Medulla oblongata (tissue), 1 donor: ENCODE results near the gene VCAM1.
"Not testable (repeated sequence)": the region's sequence is repeated elsewhere in the genome, so short reads cannot be mapped to it uniquely, and the experiment has no call there.

Experiments used
- DNase-seq: peaks from one replicate; pipeline ENCODE4 v3.0.0-alpha.2; 2015; ENCODE audit errors: extremely low spot score

Gene VCAM1, protein sequence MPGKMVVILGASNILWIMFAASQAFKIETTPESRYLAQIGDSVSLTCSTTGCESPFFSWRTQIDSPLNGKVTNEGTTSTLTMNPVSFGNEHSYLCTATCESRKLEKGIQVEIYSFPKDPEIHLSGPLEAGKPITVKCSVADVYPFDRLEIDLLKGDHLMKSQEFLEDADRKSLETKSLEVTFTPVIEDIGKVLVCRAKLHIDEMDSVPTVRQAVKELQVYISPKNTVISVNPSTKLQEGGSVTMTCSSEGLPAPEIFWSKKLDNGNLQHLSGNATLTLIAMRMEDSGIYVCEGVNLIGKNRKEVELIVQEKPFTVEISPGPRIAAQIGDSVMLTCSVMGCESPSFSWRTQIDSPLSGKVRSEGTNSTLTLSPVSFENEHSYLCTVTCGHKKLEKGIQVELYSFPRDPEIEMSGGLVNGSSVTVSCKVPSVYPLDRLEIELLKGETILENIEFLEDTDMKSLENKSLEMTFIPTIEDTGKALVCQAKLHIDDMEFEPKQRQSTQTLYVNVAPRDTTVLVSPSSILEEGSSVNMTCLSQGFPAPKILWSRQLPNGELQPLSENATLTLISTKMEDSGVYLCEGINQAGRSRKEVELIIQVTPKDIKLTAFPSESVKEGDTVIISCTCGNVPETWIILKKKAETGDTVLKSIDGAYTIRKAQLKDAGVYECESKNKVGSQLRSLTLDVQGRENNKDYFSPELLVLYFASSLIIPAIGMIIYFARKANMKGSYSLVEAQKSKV

DNA sequence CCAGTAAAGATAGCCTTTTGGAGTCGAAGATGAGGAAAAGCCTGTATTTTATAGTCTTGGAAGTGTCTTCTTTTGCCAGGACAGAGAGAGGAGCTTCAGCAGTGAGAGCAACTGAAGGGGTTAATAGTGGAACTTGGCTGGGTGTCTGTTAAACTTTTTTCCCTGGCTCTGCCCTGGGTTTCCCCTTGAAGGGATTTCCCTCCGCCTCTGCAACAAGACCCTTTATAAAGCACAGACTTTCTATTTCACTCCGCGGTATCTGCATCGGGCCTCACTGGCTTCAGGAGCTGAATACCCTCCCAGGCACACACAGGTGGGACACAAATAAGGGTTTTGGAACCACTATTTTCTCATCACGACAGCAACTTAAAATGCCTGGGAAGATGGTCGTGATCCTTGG lies at the start of gene VCAM1:
Gene VCAM1, plus strand, starts transcription at position 253 of the 400 bp plus-strand sequence. Its CDS starts 119 bp downstream, at position 372.
- no peak for DNase-seq

DNA sequence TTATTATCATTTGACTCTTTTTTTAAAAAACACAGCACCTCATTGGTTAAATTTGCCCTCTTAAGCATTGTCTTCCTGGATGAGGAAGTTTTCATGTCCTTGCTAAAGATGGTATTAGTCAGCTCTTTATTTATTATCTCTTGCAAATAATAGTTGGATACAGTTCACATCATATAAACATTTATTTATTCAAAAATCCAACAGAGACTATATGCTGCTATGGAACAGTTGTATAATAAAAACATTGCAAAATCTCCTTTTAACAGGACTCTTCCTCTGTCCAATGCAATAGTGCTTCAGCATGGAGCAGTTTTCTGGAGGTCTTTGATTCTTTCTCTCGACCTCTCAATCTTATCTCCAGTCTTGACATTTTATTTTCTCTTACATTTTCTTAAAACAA lies 49.5 kb upstream of the VCAM1 start:
- DNase-seq: no peak

DNA sequence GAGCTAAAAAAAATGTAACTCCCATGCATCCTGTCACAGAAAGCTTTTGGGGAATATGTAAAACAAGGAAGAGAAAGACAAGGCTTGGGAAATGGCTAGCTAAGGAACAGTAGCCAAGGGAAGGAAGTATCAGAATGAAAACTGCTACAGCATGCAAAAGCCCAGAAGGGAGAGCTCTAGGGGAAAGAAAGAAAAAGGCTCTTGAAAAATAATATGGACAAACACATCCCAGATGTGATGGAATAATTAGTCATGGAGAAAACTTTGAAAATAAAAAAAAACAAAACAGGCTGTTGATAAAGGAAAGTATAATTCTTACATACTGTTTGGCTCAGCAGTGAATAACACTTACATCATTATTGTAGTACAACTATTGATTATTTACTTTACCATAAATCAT lies 47.9 kb upstream of the VCAM1 start:
- DNase-seq: no peak

DNA sequence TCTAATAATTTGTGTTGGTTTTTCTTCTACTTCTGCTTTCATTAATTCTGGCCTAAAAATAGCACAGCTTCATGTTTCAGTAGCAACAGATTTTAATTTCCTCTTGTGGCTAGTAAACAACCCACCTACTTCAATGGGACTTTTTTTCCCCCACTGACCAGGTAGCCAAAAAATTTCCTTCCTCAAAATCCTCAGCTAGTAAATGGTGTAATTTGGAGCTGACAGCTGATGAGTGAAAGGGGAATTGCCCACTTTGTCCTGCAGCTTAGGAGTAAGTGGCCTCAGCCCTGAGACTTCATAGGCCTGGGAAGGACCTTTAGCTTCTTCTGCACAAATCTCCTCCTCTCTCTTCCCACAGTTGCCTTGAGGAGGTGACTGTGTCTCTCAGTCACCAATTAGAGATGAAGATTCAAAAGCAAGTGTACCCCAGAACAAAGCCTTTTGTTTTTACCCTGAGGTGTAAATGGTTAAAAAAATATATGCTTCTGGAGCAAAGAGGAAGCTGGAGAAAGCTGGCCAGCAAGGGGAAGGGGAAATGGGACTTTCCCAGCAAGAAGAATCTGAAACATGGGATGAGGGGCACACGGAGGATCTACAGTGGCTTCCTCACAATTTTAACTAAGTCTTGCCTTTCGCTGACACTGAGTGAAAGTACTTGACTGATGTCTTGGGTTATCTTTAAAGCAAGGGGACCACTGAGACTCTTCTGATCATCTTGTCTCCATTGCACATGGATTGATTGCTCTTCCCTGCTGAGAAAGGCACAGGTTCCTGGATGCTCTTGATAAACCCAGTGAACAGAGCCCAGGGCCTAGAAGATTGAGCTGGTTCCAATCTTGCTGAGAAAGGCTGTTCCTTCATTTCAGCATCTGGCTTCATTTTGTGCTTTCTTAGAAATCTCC lies 35.8 kb upstream of the VCAM1 start:
- DNase-seq: no peak

DNA sequence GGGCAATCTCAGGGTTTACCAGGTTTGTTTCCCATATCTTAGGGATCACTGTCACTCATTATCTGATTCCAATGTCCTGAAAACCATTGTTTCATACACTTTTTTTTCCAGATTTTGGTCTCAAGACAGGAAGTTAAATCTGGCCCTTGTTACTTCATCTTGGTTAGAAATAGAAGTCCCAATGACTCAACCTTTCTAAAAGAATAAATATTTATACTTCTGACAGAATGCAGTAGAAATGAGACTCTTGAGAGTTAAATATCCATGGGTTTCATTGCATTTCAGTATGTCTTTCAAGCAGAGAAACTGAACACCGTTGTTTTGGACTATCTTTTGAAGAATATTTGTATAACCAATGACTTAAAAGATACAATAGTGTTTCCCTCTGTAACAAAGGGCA lies 19.8 kb upstream of the VCAM1 start:
- no peak for DNase-seq

DNA sequence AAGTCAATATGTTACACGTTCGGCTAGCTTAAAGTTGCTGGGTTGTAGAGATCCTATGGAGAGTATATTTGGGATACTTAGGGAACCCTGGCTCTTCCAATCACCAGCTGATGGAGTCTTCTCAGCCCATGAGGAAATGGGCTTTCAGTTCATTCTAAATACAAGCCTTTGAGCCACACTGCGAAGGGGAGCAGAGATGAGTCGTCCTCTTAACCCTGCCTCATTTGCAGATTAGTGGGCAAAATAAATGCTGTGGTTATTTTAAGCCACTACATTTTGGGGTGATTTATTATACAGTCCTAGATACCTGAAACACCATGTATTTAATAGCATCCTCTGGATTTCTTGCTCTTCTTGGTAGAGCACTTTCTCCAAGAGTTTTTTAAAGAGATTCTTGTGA lies 19.0 kb upstream of the VCAM1 start:
- DNase-seq: no peak

DNA sequence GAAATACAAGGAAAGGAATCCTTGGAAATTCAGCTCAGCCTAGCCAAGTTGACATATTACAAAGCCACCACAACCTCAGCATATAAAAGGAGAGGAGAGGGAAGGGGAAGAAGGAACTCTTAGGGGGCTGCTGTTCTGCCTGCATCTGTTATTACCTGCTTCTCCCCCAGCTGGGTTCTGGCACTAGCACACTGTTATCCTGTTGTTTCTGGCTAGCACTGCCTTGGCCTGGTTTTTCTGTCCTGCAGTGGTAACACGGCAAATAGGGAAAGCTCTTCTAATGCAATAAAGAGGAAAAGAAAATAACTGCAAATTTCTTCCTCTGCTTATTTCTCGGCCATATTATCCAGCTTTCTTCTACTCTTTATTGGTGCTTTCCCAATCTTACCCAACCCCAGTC lies 16.5 kb upstream of the VCAM1 start:
- DNase-seq: no peak

DNA sequence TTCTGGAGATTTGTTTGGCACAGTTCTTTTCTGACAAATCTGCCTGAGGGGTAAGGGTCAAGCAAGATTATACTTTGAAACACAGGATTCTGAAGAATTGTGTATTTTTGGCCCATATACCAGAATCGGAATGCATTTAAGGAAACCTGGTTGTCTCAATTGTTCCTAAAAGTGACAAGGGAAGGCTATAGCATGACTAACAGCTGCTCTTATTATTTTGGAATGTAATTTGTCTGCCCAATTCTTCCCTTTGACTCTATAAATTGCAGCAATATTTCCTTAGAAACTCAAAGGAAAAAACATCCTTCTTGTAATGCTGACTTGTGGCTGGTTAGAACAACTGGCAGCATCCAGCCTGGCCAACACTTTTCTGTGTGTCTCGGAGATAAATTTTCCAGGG lies 15.8 kb upstream of the VCAM1 start:
- no peak for DNase-seq

DNA sequence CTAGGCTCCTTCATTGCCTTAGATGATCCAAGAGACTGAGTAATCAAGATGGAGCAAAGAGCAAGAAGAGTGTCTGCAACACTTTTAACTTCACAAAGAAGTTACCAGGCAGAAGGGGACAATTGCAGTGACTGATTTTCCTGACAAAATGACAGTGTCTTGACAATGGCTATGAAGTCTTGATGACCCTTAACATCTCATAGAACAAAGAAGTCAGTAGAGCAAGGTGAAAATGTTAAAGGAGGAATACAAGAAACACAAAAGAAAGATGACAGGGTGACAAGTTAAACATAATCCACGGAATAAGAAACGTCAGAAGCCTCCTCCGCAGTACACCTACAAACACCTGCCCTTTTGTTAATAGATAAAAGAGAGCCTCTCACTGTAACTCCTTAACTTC lies 15.1 kb upstream of the VCAM1 start:
- no peak for DNase-seq

DNA sequence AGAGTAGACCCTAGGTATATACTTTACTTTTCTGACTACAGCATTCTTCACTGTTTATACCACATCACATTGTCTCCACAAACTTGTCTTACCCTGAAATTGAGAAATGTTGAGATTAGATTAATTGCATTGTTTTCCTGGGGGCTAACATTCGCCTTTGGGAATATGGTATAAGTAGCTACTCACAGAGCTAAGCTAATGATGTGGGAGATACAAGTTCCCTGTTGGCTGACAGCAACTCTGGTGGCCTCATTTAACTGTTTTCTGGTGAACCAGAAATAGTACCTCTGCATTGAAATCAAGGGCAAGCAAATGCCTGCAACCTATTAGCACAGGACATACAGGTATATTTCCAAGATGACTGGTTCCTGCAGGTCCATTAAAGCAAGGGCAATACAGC lies 13.2 kb upstream of the VCAM1 start:
- DNase-seq: no peak

DNA sequence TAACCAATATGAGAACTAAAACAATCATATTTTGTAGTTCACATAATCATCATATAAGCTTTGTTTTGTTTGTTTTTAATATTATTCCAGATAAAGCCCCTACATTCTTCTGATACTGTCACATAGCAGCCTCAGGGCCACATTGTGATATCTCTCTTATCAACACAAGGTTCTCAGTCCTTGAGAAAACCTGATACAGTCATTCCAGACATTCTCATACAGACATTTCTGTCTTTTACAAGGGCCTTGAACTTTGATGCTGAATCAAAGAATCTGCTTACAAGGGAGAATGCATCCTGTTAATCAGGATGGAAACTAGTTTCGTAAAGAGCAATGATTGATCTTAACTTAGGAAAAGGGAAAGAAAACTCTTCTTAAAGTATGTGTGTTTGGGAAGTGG lies 12.7 kb upstream of the VCAM1 start:
- no peak for DNase-seq

DNA sequence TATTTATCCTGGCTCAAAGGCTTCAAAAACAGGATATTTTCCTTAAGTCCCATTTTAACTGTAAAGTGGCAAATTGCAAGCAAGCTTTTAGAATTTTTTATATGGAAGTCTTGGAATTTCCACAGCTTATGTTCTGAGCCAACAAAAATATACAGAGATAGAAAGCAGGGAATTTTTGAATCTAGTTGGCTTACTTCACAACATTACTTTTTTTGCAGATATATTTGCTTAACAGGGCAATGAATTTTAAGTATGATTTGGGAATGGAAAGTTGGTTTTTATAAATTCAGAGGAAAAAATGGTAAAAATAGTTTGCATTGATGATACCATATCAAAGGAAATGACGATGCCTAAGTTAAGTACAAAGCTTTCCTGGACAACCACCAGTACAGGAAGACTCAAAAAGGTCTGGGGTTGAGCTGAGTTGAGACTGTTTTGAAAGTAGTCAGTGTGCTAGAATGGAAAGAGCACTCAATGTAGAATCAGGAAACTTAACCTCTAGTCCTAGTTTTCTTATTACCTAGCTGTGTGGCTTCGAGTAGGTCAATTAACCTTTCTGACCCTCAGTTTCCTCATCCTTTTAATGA lies 11.0 kb upstream of the VCAM1 start:
- DNase-seq: no peak

DNA sequence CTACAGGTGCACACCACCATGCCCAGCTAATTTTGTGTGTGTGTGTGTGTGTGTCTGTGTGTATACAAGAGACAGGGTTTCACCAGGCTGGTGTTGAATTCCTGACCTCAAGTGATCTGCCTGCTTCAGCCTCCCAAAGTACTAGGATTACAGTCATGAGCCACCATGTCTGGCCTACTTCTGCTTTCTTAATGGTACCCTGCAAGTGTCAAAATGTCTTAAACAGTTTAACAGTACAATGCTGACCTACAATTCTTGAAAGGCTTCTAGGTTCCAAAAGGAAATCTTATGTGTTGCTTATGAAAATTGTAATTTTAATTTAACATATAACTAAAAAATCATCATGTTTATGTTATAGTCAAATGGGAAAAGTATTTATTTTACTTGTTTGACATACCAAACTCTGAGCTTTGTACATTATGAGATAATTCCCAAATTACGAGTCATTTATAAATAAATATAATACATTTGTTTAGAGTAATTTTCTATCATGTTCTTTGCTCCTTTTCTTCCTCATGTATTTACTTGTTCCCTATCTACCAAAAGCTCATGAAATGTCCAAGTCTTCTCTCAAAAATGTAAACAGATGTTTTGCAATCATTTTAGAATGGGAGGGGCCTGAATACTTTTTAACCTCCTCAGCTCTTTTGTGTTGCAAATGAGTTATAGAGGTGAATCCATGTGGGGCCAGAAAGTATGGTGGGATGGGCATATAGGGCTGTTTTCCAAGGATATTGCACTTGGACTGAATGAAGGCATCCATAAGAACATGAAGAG lies 8.4 kb upstream of the VCAM1 start:
- no peak for DNase-seq

DNA sequence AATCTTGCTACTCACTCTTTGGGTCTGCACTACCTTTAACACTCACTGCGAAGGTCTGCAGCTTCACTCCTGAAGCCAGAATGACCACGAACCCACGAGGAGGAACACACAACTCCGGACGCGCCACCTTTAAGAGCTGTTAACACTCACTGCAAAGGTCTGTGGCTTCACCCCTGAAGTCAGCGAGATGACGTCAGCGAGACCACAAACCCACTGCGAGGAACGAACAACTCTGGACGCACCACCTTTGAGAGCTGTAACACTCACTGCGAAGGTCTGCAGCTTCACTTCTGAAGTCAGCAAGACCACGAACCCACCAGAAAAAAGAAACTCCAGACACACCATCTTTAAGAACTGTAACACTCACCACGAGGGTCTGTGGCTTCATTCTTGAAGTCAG lies 6.5 kb upstream of the VCAM1 start:
- not testable (repeated sequence) for DNase-seq

DNA sequence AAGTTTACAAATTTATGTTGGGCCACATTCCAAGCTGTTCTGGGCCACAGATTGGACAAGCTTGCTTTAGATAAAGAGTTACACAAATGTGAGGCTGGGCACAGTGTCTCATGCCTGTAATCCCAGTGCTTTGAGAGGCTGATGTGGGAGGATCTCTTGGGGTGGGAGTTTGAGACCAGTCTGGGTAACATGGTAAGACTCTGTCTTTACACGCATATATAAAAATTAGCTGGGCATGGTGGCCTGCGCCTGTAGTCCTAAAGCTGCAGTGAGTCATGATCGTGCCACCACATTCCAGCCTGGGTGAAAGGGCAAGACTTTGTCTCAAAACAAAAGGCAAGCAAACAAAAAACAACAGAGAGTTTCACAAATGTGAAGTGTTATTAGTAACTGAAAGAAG lies 5.9 kb upstream of the VCAM1 start:
- DNase-seq: no peak

DNA sequence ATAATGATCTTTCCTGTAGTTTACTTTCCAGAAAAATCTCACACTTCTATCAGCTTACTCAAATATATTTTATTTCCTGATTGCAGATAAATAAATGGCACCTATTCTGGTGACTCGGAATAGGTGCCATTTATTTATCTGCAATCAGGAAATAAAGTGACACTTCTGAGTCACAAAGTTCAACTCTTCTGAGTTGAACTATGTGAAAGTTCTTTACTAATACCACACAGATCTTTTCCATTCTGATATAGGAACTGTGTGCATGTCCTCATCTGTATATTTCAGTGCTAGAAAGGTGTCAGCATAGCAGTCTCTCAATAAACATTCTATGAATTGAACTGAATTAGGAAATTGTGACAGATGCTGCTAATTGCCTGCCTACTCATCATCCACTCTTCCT lies 4.9 kb upstream of the VCAM1 start:
- no peak for DNase-seq

DNA sequence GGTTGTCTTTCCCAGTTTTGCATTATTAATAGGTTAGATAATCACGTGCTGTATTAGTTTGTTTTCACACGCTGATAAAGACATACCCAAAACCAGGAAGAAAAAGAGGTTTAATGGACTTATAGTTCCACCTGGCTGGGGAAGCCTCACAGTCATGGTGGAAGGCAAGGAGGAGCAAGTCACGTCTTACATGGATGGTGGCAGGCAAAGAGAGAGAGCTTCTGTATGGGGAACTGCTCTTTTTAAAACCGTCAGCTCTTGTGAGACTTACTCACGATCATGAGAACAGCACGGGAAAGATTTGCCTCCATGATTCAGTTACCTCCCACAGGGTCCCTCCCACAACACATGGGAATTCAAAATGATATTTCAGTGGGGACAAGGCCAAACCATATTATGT lies 2.3 kb upstream of the VCAM1 start:
- no peak for DNase-seq

DNA sequence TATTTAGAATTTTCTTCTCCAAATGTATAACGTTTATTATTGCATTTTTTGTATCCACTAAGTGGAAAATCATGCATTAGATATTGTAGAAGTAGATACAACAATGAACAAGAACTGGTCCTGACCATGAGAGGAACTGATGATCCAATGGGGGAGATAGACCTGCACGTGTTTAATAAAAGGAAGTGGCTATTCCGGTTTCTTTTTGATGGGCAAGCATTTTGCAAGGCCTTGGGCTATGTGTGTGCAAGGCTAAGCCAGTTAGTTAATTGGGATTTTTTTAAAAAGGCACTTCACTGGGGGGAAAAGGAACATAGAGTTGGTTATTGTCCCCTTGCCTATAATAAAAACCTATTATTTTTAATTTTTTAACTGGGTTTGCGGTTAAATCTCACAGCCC lies 961 bp upstream of the VCAM1 start:
- no peak for DNase-seq

DNA sequence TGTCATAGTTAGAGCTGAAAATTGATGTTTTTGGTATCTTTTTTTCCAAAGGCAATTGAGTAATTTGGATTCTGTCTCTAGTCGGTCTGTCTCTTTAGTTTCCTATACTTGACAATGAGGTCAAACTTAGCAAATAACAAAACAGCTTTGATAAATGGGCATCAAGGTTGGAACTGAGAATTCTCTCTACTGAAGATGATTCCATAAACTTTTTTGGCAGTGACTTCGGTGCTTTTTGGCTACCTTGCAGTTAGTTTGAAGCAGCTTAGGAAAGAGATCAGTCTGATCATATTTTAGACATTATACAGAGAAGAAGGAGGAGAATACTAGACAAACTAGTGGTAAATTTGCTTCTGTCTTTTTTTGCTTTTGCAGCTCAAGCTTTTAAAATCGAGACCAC lies 559 bp downstream of the VCAM1 start:
- DNase-seq: no peak

DNA sequence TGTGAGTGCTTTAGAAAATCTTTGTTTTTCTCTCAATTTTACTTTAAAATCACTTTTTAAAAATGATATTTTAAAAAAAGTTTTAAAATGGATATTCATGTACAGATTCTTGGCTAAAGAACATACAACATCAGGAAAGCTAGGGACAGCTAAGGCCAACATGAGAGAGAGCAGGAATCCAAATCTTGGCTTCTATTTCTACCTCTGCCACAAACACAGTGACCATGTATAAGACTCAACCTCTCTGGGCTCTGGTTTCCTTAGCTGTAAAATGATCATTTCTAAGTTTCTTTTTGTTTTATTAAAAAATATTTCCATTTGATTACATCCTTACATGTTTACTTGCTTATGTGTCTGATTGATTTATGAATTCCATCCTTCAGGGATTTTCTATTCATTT lies 1.2 kb downstream of the VCAM1 start:
- DNase-seq: no peak

DNA sequence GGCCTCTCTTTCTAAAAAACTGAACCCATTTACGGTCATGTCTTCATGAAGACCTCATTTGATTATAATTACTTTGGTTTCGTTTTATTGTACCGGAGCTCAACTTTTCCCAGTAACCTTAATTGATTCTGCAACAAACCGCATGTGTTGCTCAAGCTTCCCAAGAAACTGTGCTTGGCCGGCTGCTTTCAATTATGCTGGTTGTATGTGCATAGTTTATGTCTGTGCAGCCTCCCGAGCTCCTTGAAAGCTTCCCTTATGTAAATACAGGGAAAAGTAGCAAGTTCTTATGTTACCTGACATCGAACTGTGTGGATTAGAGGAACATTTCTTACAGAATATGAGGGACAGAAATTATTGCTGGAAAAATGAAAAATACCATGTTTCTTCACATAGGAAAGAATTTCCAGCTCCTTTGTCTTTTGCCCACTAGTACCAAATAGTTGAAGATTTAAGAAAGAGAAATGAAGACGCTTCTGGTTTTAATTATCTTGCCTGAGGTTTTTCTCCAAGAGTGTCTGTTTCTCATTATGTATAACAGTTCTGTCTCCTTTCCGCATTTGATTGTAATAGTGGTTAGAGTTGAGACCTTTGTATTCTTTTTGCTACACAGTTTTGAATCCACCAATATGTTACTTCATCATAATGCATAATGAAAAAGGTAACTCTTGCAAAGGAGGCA lies 2.1 kb downstream of the VCAM1 start:
- DNase-seq: no peak
